ENCODE data around the gene PTGER3.
"Not testable (repeated sequence)": the region's sequence is repeated elsewhere in the genome, so short reads cannot be mapped to it uniquely, and the experiment has no call there.

Gene PTGER3

GRCh38 chr1:70973754-70974153, 73.9 kb downstream of the PTGER3 start:
- DNase-seq (ENCODE audit: low read depth): no peak
- no peak overlapping the region for H3K4me3 ChIP-seq (ENCODE audit: low read depth, low read length)

- H3K4me3 ChIP-seq (ENCODE audit: low read depth, low read length): no peak overlapping the region
Observed at GRCh38 chr1:70970407-70970806, 77.2 kb downstream of the PTGER3 start.

GRCh38 chr1:70966018-70966638, 81.5 kb downstream of the PTGER3 start:
- H3K4me3 ChIP-seq (ENCODE audit: low read depth, low read length): no peak overlapping the region
- no peak for DNase-seq (ENCODE audit: low read depth)

More at GRCh38 chr1:70970407-70970806, 77.2 kb downstream of the PTGER3 start:
- DNase-seq (ENCODE audit: low read depth): no peak

GRCh38 chr1:70963374-70963773, 84.2 kb downstream of the PTGER3 start:
- no peak for DNase-seq (ENCODE audit: low read depth)
- H3K4me3 ChIP-seq (ENCODE audit: low read depth, low read length): no peak overlapping the region

- DNase-seq (ENCODE audit: low read depth): no peak
- H3K4me3 ChIP-seq (ENCODE audit: low read depth, low read length): no peak overlapping the region
Observed at GRCh38 chr1:70961374-70961975, 86.1 kb downstream of the PTGER3 start.

- DNase-seq (ENCODE audit: low read depth): no peak
- H3K4me3 ChIP-seq (ENCODE audit: low read depth, low read length): no peak overlapping the region
Observed at GRCh38 chr1:70948396-70949017, 99.1 kb downstream of the PTGER3 start.

GRCh38 chr1:70947835-70948234, 99.8 kb downstream of the PTGER3 start:
- H3K4me3 ChIP-seq (ENCODE audit: low read depth, low read length): no peak overlapping the region
- DNase-seq (ENCODE audit: low read depth): no peak

- H3K4me3 ChIP-seq (ENCODE audit: low read depth, low read length): no peak overlapping the region
- no peak for DNase-seq (ENCODE audit: low read depth)
Observed at GRCh38 chr1:70945676-70946075, 101.9 kb downstream of the PTGER3 start.

- H3K4me3 ChIP-seq (ENCODE audit: low read depth, low read length): no peak overlapping the region
- DNase-seq (ENCODE audit: low read depth): no peak
Observed at GRCh38 chr1:70945251-70945650, 102.4 kb downstream of the PTGER3 start.

- H3K4me3 ChIP-seq (ENCODE audit: low read depth, low read length): no peak overlapping the region
- DNase-seq (ENCODE audit: low read depth): no peak
Observed at GRCh38 chr1:70941563-70941962, 106.1 kb downstream of the PTGER3 start.

- not testable (repeated sequence) for H3K4me3 ChIP-seq (ENCODE audit: low read depth, low read length); DNase-seq (ENCODE audit: low read depth)
Observed at GRCh38 chr1:70940398-70940797, 107.2 kb downstream of the PTGER3 start.

- H3K4me3 ChIP-seq (ENCODE audit: low read depth, low read length): no peak overlapping the region
- DNase-seq (ENCODE audit: low read depth): no peak
Observed at GRCh38 chr1:70934194-70934961, 113.2 kb downstream of the PTGER3 start.

- no peak overlapping the region for H3K4me3 ChIP-seq (ENCODE audit: low read depth, low read length)
- no peak for DNase-seq (ENCODE audit: low read depth)
Observed at GRCh38 chr1:70930062-70930461, 117.6 kb downstream of the PTGER3 start.

- no peak overlapping the region for H3K4me3 ChIP-seq (ENCODE audit: low read depth, low read length)
- no peak for DNase-seq (ENCODE audit: low read depth)
Observed at GRCh38 chr1:70922196-70922595, 125.4 kb downstream of the PTGER3 start.
